Fibroblast of lung (primary cell): ENCODE data around the gene PATJ. TPM values are rescaled to one million over a fixed set of nuclear protein-coding genes. Genes with fewer than 3 reads are reported as not detected.
A peak's percentile ranks its signal among the peaks of the same experiment; 100 is the strongest.

ENCODE experiments used
- DNase-seq, 2 donors: peaks; one replicate each; pipeline versions ENCODE4 v3.0.0 to v3.0.0-alpha.2; 2010; ENCODE audit warnings: low read depth in 2 of 2
- H2AFZ ChIP-seq: 2 replicates; pipeline ENCODE4 v1.5.1; 2012; ENCODE audit warnings: low read length, control low read depth, inconsistent platforms
- H3K27ac ChIP-seq: 2 replicates; pipeline ENCODE4 v1.5.1; 2011; ENCODE audit warnings: low read length, control low read depth; ENCODE audit not compliant: insufficient read depth
- H3K27me3 ChIP-seq: 2 replicates; pipeline ENCODE4 v1.5.1; 2011; ENCODE audit warnings: mild to moderate bottlenecking, low read length; ENCODE audit not compliant: control insufficient read depth, insufficient read depth
- H3K36me3 ChIP-seq: 2 replicates; pipeline ENCODE4 v1.5.1; 2011; ENCODE audit warnings: low read length; ENCODE audit not compliant: control insufficient read depth, insufficient read depth
- H3K4me1 ChIP-seq: 2 replicates; pipeline ENCODE4 v1.5.1; 2011; ENCODE audit warnings: low read length; ENCODE audit not compliant: control insufficient read depth, insufficient read depth; ENCODE audit errors: extremely low read depth
- H3K4me2 ChIP-seq: 2 replicates; pipeline ENCODE4 v1.5.1; 2011; ENCODE audit warnings: low read length, control low read depth; ENCODE audit not compliant: insufficient read depth; ENCODE audit errors: extremely low read depth
- H3K4me3 ChIP-seq, 4 experiments: fragments of 200-600 bp in 1 of 4; sonication (generic) in 1 of 4; replicated peaks in 1 of 4; 2 replicates each; pipeline ENCODE4 v1.5.1; 2011 to 2016; ENCODE audit warnings: low read length in 4 of 4, low read depth in 3 of 4, mild to moderate bottlenecking in 3 of 4, control low read depth in 2 of 4, inconsistent platforms in 1 of 4, mixed read lengths in 1 of 4; ENCODE audit not compliant: insufficient read depth in 1 of 4; ENCODE audit errors: control extremely low read depth in 1 of 4
- H3K79me2 ChIP-seq: 2 replicates; pipeline ENCODE4 v1.5.1; 2012; ENCODE audit warnings: mild to moderate bottlenecking, low read length, inconsistent platforms; ENCODE audit not compliant: control insufficient read depth, insufficient read depth
- H3K9ac ChIP-seq: 2 replicates; pipeline ENCODE4 v1.5.1; 2011; ENCODE audit warnings: mild to moderate bottlenecking, low read length, control low read depth; ENCODE audit not compliant: insufficient read depth
- H3K9me3 ChIP-seq: 2 replicates; pipeline ENCODE4 v1.5.1; 2012; ENCODE audit warnings: low read depth, low read length; ENCODE audit not compliant: control insufficient read depth, insufficient read depth
- H4K20me1 ChIP-seq: 2 replicates; pipeline ENCODE4 v1.5.1; 2011; ENCODE audit warnings: low read length; ENCODE audit not compliant: control insufficient read depth, insufficient read depth; ENCODE audit errors: extremely low read depth
- EZH2 ChIP-seq: IDR thresholded peaks from 2 replicates; pipeline ENCODE4 v1.5.1; 2012; ENCODE audit warnings: low read length, control low read depth, mild to moderate bottlenecking; ENCODE audit errors: missing control alignments
- polyA plus RNA-seq, 2 donors: library from polyadenylated mRNA; depleted of rRNA in 1 of 2; stranded (reverse) in 1 of 2; unstranded in 1 of 2; fragments of >200 nt; gene quantifications; 2 replicates each; pipeline ENCODE4 v1.2.1, GENCODE V29; 2011 to 2012; ENCODE audit warnings: missing spikeins in 1 of 2
- total RNA-seq: library from RNA; depleted of rRNA; stranded (reverse); fragments of >200 nt; gene quantifications from 2 replicates; pipeline ENCODE4 v1.2.1, GENCODE V29; 2014
- TF ChIP-seq, protein P1 (sequence below), 2 donors: IDR thresholded peaks in 1 of 2; conservative IDR thresholded peaks in 1 of 2; 1 replicate in 1 of 2; 2 replicates in 1 of 2; pipeline ENCODE4 v1.5.1; 2011 to 2012; ENCODE audit warnings: low read length in 2 of 2, control low read depth in 1 of 2, inconsistent platforms in 1 of 2, low read depth in 1 of 2, mild to moderate bottlenecking in 1 of 2

The PATJ gene
- total and polyA plus RNA-seq, 2 donors (not counting 1 experiment from before 2014, with no cell fraction given): 2.5 to 12.4 TPM

DNA sequence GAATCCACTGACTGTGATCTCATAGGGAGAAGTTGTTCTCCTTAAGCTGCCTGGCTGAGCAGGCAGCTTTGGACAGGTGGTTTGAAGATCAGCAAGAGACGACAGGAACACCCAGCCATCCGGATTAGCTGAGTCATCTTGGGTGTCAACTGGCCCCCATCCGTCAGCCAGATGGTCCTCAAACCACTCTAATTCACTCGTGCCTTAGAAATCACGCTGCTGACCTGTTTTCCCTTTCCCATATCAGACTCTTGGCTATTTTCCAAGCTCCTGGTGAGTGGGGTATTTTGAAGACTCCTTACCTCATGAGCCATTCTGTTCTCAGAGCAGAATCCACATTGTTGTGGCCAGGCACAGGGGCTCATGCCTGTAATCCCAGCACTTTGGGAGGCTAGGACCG is 303.3 kb downstream of the PATJ start:
- peak in 1 of 2 donors; percentile 56 for DNase-seq
- Histone ChIP-seq H3K36me3 (no peaks in the 10 kb centered on the region), H3K9me3 (no peaks in the 10 kb centered on the region), H3K4me2 (no peak overlapping the region), H3K4me1 (no peaks in the 10 kb centered on the region), H3K9ac (no peak overlapping the region), H2AFZ (no peak overlapping the region), H3K79me2 (no peaks in the 10 kb centered on the region), H3K4me3 (no peak overlapping the region), H3K27me3 (no peaks in the 10 kb centered on the region), H4K20me1 (no peaks in the 10 kb centered on the region), H3K27ac (no peak overlapping the region)
- TF ChIP-seq, protein P1, sequence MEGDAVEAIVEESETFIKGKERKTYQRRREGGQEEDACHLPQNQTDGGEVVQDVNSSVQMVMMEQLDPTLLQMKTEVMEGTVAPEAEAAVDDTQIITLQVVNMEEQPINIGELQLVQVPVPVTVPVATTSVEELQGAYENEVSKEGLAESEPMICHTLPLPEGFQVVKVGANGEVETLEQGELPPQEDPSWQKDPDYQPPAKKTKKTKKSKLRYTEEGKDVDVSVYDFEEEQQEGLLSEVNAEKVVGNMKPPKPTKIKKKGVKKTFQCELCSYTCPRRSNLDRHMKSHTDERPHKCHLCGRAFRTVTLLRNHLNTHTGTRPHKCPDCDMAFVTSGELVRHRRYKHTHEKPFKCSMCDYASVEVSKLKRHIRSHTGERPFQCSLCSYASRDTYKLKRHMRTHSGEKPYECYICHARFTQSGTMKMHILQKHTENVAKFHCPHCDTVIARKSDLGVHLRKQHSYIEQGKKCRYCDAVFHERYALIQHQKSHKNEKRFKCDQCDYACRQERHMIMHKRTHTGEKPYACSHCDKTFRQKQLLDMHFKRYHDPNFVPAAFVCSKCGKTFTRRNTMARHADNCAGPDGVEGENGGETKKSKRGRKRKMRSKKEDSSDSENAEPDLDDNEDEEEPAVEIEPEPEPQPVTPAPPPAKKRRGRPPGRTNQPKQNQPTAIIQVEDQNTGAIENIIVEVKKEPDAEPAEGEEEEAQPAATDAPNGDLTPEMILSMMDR (conservative IDR thresholded peaks at IDR 0.05 in 1 of 2, IDR thresholded peaks at IDR 0.05 in 1 of 2; ENCODE audit: low read depth in 1 of 2, low read length in 2 of 2): no peak
- TF ChIP-seq EZH2: no peak

DNA sequence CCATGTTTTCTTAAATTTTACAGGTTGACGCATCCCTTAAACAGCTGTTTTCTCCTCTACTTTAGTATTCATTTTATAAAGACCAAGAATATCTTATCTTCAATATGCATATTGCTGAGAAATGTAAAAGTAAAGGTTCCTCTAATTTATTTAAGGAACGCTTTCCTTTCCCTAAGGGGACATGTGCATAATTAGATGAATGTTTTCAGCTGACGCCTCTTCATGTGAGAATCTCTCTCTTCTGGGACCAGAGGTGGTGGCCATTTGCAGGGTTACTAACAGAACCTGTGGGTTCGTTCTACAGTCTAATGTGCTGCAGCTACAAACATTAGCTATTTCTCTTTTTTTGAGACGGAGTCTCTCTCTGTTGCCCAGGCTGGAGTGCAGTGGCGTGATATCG is 304.6 kb downstream of the PATJ start:
- Histone ChIP-seq H3K9me3 (no peaks in the 10 kb centered on the region), H3K36me3 (no peaks in the 10 kb centered on the region), H3K4me1 (no peaks in the 10 kb centered on the region), H3K4me3 (no peak overlapping the region), H3K4me2 (no peak overlapping the region), H3K79me2 (no peaks in the 10 kb centered on the region), H2AFZ (no peak overlapping the region), H4K20me1 (no peaks in the 10 kb centered on the region), H3K27ac (no peak overlapping the region), H3K27me3 (no peaks in the 10 kb centered on the region), H3K9ac (no peak overlapping the region)
- TF ChIP-seq, protein P1 (conservative IDR thresholded peaks at IDR 0.05 in 1 of 2, IDR thresholded peaks at IDR 0.05 in 1 of 2; ENCODE audit: low read depth in 1 of 2, low read length in 2 of 2): no peak
- no peak for TF ChIP-seq EZH2
- DNase-seq: no peak

DNA sequence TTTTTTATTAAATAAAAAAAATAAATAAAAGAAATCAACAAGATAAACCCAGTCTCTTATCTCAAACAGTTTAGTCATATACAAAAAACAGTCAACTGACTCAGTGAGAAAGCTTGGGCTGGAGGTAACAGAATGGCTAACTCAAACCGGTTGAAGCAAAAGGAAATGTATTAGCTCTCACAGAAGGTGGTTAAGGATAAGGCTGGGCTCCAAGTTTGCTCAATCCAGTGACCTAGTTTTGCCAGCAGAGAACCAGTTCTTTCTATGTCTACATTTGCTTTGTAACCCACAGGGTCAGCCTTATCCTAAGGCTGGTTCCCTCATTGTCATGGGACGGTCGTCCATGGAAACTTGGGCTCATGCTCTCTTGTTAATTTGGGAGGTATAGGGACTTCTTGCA is 307.9 kb downstream of the PATJ start:
- H3K36me3 ChIP-seq: no peaks in the 10 kb centered on the region

More for the DNA sequence above, 307.9 kb downstream of the PATJ start:
- no peaks in the 10 kb centered on the region for H3K9me3 ChIP-seq
- no peak overlapping the region for H3K9ac ChIP-seq
- H3K4me2 ChIP-seq: no peak overlapping the region
- no peaks in the 10 kb centered on the region for H3K79me2 ChIP-seq
- DNase-seq: peak in 1 of 2 donors; percentile 6
- H3K4me1 ChIP-seq: no peaks in the 10 kb centered on the region
- H3K4me3 ChIP-seq: no peak overlapping the region
- H2AFZ ChIP-seq: no peak overlapping the region
- H3K27me3 ChIP-seq: no peaks in the 10 kb centered on the region
- H3K27ac ChIP-seq: no peak overlapping the region
- TF ChIP-seq, protein P1 (conservative IDR thresholded peaks at IDR 0.05 in 1 of 2, IDR thresholded peaks at IDR 0.05 in 1 of 2; ENCODE audit: low read depth in 1 of 2, low read length in 2 of 2): no peak
- no peak for TF ChIP-seq EZH2
- H4K20me1 ChIP-seq: no peaks in the 10 kb centered on the region
